Stimulated activated CD4-positive, alpha-beta T cell treated with anti-CD3 and anti-CD28 coated beads, Interleukin-15, amount 100 ng/mL, for 24 hours (primary cell): Measurements from ENCODE around the gene CDC42BPG.

Experiments used
- DNase-seq: peaks from one replicate; pipeline ENCODE4 v3.0.0-alpha.2; 2020

The CDC42BPG gene

GRCh38 chr11:64864473-64865285 lies 20.2 kb upstream of the CDC42BPG start:
- DNase-seq, result peak; percentile 83

GRCh38 chr11:64864135-64864472 lies 19.7 kb upstream of the CDC42BPG start:
- no peak for DNase-seq

GRCh38 chr11:64863391-64864060 lies 19.1 kb upstream of the CDC42BPG start:
- no peak for DNase-seq

DNA sequence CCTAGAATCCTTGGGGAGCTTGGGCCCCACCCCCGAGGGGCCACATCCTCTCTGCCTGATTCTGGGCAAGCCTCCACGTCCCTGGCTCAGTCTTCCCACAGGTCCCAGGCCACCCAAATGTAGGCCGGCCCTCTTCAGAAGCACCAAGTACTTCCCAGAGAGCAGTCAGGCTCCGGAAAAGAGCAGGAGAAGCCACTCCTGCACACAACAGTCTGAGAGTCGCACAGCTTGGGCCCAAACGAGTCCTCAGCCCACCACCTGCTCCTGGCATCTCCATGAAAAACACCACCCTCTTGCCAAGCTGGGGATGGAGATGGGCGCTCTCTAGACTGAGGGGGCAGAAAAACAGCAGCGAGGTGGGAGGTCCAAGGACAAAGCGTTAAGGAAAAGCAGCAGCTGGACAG lies 18.5 kb upstream of the CDC42BPG start:
- no peak for DNase-seq

GRCh38 chr11:64861227-64861975 lies 16.9 kb upstream of the CDC42BPG start:
- no peak for DNase-seq

- peak; percentile 80 for DNase-seq
Observed at GRCh38 chr11:64859542-64860414, 15.3 kb upstream of the CDC42BPG start.

GRCh38 chr11:64858467-64859263 lies 14.2 kb upstream of the CDC42BPG start:
- peak; percentile 74 for DNase-seq

DNA sequence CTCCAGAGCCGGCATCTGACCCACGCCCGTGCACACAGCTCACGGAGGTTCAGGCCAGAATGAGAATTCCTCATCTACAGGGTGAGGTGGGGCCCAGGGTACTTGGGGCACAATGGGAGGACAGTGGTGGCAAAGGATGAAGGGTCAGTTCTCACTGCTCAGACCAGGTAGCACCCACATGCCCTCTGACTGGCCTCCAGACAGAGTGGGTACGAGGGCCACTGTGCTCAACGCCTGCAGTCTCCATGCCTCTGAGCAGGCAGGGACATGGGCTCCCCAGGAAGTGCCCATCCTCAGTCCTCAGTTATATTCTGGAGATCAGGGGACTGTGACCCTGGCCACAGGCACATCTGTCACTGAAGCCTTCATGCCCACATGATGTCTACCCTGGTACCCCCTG lies 13.0 kb upstream of the CDC42BPG start:
- DNase-seq, result no peak

- peak; percentile 87 for DNase-seq
Observed at GRCh38 chr11:64856382-64857227, 12.2 kb upstream of the CDC42BPG start.

GRCh38 chr11:64855596-64856304 lies 11.3 kb upstream of the CDC42BPG start:
- no peak for DNase-seq

DNA sequence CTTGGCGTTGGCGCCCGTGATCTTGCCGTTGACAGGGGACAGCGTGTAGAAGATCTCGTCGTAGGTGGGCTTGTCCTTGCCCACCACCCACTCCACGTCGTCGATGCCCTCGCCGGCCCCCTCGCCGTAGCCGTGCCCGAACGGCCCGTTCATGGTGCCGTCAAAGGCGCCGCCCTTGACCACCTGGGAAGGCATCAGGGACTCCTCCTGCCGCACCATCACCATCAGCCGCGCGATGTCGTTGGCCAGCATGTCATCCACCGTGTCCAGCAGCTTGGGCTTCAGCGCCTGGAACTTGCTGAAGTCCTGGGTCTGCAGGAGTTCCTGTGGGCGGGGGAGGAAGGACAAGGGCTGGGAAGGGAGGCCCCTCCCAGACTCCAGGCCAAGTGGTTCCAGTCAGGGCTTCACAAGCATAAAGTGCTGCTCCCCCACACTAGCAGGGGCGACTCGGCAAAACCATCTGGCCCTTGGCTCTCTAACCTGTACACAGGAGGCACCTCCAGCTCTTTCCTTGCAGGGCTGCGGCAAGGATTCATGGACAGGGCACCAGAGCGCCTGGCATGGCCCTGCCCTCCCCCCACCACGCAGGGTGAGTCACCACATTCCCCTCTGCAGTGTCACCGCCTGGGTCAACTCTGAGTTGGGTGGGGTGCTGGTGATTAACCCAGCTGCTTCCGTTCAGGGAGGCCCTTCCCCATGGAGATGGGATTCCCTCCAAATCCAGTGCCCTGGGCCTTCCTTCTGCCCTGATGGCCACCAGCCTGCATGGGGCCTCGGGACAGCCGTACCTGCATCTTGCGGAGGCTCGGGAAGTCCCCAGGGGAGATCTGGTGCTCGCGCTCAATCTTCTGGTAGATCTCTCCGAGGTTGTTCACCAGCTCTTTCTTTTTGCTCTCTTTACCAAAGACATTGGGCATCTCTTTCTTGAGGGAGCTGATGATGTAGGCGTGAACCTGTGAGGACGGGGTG lies 10.4 kb upstream of the CDC42BPG start:
- peak; percentile 68 for DNase-seq

GRCh38 chr11:64854157-64854533 lies 9.7 kb upstream of the CDC42BPG start:
- DNase-seq, result no peak

DNA sequence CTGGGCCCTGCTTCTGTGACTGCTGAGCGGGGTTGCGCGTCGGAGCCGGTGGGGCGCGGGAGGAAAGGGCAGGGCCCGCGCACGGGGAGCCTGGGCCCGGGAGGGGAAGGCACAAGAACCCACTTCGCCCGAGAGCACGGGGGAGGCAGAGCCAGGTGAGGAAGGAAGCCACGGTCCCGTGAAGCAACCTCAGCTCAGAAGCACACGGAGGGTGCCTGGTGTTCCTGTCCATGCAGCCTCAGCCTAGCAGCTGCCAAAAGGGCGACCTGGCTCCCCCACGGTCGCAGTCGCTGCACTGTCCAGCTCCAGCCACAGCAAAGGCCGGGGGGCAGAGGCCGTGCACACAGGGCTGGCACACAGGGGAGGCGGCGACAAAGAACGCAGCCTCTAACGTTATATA lies 9.3 kb upstream of the CDC42BPG start:
- no peak for DNase-seq

DNA sequence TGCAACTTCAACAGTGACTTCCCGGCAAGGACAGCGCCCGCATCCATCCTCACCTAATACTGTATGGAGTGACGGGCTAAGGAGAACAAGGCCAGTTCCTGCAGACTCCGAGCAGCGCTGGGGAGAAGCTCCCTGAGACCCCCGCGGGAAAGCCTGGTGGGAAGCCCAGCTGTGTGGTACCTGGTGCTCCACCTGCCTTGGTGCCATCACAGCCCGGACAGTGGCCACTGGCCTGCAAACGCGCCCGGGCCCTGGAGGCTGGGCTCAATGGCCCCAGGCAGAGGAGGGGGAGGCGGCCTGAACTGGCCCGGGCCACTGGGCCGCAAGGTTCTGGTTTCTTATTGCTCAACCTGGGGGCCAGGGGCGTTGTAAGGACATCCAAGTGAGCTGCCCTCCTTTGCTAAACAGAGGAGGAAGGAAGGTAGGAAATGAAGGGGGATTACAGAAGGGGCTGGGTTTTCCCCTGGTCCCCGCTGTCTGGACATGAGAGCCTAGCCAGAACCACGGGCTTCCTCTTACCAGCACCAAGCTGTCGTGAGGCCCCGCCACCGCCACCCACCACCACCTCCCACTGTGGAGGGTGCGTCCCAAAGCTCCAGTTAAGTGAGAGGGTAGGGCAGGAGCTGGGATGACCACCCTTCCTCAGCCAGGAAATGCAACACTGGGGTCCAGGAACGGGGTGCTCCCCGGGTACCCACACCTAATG lies 8.5 kb upstream of the CDC42BPG start:
- DNase-seq, result no peak

DNA sequence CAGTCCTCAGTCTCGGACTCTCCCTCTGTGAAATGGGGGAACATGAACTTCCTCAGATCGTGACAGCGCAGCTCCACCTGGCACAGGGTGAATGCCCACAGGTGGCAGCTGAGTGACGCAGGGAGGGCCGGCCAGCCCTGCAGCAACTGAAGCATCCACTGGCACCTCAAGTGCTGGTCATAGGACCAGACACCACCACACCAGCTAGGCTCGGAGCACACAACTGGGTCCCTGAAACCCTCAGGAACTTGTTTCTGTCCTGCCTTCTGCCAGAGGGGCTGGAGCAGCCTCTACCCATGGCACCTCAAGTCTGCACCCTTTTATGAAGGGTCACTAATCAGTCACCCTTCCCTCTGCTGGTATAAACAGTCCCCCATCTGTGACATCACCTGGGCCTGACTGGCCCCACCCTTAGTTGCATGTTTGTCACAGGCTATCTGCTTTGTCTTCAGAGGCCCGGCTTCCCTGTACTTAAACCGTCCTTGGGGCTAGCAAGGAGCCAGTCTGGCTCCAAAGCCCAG lies 7.4 kb upstream of the CDC42BPG start:
- no peak for DNase-seq

DNA sequence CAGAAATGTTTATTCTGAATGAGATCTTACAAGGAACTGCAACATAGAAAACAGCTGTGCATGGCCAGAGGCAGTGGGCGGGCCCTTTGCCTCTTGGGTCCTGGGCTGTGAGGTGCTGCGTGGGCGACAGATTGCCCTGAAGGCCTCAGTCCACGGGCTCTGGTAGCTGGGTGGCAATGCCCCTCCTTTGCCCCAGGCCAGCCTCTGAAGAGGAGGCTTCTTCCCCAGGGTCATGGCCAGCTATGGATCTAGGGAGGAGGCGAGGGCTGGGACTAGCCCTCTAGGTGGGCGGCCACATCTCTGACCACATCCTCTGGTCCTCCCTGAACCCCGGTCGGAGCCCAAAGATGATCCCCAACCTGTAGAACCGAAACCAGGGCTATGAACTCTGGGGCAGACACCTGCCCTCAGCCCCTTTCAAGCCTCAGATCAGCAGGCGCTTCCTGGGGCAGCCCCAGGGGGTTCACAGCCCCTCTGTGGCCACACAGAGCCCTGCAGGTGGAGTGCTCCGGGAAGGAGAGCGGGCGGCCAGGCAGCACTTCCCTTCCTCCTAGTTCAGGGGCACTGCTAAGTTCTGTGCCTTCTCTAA lies 6.6 kb upstream of the CDC42BPG start:
- DNase-seq, result peak; percentile 76

GRCh38 chr11:64849598-64850356 lies 5.3 kb upstream of the CDC42BPG start:
- DNase-seq, result no peak
